ENCODE measurements around the gene HAVCR2. TPM values are rescaled to one million over a fixed set of nuclear protein-coding genes. Genes with fewer than 3 reads are reported as not detected.
"Not testable (repeated sequence)": the region's sequence is repeated elsewhere in the genome, so short reads cannot be mapped to it uniquely, and the experiment has no call there.

Gene HAVCR2
- polyA plus RNA-seq, 10 donors = 1.5 to 3.1 (median 2.3) TPM

DNA sequence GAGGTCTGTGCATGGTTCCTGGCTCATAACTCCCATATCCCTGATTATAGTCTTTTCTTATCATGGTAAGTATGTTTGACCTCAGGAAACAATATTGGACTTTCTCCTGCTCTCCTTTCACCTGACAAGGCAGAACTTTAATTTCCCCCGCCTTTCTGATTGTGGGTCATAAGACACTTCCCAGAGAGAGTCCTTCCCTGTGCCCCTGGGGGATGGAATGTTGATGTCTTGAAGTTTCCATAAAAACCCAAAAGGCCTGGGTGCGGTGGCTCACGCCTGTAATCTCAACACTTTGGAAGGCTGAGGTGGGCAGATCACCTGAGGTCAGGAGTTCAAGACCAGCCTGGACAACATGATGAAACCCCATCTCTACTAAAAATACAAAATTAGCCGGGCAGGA lies 61.8 kb downstream of the HAVCR2 start:
- not testable (repeated sequence) for DNase-seq

DNA sequence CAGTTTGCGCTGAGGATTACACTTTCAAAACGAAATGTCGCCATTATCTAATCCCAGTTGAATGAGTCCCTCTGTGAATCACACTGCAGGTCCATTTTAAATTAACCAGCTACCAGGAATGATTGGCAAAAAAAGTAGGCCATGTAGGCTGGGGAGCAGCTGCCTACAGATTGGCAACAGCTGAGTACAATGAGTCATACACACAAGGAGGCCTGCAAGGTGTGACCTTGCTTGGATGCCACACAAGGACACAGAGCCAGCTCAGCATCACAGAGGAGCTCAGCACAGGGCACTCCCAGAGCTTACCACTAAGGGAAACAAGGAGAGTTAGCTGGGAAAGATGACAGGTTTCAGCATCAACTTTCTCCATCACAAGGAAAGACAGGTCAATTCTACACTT lies 62.8 kb downstream of the HAVCR2 start:
- DNase-seq = no peak

DNA sequence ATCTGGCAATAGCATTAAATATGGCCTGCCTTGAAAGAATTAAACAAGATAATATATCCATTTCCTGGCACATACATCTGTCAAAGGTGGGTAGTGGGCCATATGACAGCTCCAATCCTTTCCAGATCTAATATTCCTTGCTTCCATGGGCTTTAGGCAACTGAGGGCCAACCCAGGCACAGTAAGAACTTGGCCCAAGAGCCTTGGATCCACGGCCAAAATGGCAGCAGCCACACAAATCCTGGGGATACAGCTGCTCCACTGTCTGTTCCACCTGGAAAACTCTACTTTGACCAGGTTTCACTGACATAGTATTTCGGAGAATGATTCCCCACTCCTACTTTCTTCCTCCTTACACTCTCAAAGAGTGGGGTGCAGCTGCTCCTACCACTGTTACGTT lies 63.2 kb downstream of the HAVCR2 start:
- DNase-seq = no peak

DNA sequence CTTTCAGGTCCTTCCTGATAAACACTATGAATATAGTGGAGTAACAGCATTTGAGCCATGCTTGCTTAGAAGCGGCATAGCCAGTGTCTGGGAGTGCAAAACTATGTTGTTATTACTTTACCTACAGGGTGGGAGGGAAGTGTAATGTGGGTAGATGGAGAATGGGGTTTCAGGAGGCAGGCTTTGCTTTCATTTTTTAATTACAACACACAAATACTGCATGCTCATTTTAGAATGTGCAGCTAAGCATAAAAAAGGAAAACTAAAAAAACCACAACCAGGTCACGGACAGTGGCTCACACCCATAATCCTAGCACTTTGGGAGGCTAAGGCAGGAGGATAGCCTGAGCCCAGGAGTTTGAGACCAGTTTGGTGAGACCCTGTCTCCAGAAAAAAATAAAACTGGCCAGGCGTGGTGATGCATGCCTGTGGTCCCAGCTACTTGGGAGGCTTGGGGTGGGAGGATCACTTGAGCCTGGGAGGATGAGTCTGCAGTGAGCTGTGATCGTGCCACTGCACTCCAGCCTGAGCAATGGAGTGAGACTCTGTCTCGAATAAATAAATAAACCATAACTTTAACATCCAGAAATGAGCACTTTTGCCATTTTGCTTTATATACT lies 70.2 kb downstream of the HAVCR2 start:
- DNase-seq = no peak

Other genes with a start within 250 kb of the HAVCR2 start
- gene TIMD4, start 145.8 kb downstream of the HAVCR2 start, polyA plus RNA-seq (ENCODE audit: insufficient read length in 10 of 10) = 1 to 10 TPM; 1.5 to 7.6 (median 3.3) TPM
- under 1 TPM in 3 of 10 donors, not detected in 7; 0.11 to 0.46 (median 0.16) TPM for gene HAVCR1, start 49.9 kb downstream of the HAVCR2 start, polyA plus RNA-seq (ENCODE audit: insufficient read length in 10 of 10)
- gene MED7, start 33.8 kb upstream of the HAVCR2 start, polyA plus RNA-seq (ENCODE audit: insufficient read length in 10 of 10) = 10 to 100 TPM; 11.2 to 13.7 (median 12.4) TPM
- not detected for gene GARIN3, start 57.2 kb upstream of the HAVCR2 start, polyA plus RNA-seq (ENCODE audit: insufficient read length in 10 of 10)
- 10 to 100 TPM in 1 of 10 donors, 1 to 10 TPM in 1, under 1 TPM in 8; 0.15 to 12.4 (median 0.49) TPM for gene ITK, start 71.8 kb upstream of the HAVCR2 start, polyA plus RNA-seq (ENCODE audit: insufficient read length in 10 of 10)
- 10 to 100 TPM in 2 of 10 donors, 1 to 10 TPM in 8; 4.0 to 15.4 (median 7.2) TPM for gene CYFIP2, start 157.1 kb upstream of the HAVCR2 start, polyA plus RNA-seq (ENCODE audit: insufficient read length in 10 of 10)

Data from muscle of back (tissue), 11 donors.